Fibroblast of villous mesenchyme (primary cell): ENCODE results near the gene PLXDC2. TPM values are rescaled to one million over a fixed set of nuclear protein-coding genes. Genes with fewer than 3 reads are reported as not detected.
A peak's percentile ranks its signal among the peaks of the same experiment; 100 is the strongest.
"Not testable (repeated sequence)": the region's sequence is repeated elsewhere in the genome, so short reads cannot be mapped to it uniquely, and the experiment has no call there.

Experiments
- DNase-seq: peaks from one replicate; pipeline ENCODE4 v3.0.0-alpha.2; 2010; ENCODE audit warnings: low read depth
- H3K4me3 ChIP-seq: 2 replicates; pipeline ENCODE4 v1.5.1; 2011; ENCODE audit warnings: low read depth, mild to moderate bottlenecking, low read length
- total RNA-seq: library from RNA; depleted of rRNA; stranded (reverse); fragments of >200 nt; gene quantifications from 2 replicates; pipeline ENCODE4 v1.2.3, GENCODE V29; 2012
- TF ChIP-seq, protein P1 (sequence below): IDR thresholded peaks from 2 replicates; pipeline ENCODE4 v1.5.1; 2012; ENCODE audit warnings: low read depth, mild to moderate bottlenecking, low read length; ENCODE audit not compliant: insufficient read depth

Gene PLXDC2
- total RNA-seq, 1 donor: 19.0 TPM

- TF ChIP-seq, protein P1, sequence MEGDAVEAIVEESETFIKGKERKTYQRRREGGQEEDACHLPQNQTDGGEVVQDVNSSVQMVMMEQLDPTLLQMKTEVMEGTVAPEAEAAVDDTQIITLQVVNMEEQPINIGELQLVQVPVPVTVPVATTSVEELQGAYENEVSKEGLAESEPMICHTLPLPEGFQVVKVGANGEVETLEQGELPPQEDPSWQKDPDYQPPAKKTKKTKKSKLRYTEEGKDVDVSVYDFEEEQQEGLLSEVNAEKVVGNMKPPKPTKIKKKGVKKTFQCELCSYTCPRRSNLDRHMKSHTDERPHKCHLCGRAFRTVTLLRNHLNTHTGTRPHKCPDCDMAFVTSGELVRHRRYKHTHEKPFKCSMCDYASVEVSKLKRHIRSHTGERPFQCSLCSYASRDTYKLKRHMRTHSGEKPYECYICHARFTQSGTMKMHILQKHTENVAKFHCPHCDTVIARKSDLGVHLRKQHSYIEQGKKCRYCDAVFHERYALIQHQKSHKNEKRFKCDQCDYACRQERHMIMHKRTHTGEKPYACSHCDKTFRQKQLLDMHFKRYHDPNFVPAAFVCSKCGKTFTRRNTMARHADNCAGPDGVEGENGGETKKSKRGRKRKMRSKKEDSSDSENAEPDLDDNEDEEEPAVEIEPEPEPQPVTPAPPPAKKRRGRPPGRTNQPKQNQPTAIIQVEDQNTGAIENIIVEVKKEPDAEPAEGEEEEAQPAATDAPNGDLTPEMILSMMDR: no peak
- no peak for DNase-seq
- H3K4me3 ChIP-seq: no peak overlapping the region
Measured at GRCh38 chr10:20033476-20033875, 217.2 kb downstream of the PLXDC2 start.

GRCh38 chr10:20034732-20035131 lies 218.5 kb downstream of the PLXDC2 start:
- TF ChIP-seq, protein P1: no peak
- DNase-seq: no peak
- H3K4me3 ChIP-seq: no peak overlapping the region

DNA sequence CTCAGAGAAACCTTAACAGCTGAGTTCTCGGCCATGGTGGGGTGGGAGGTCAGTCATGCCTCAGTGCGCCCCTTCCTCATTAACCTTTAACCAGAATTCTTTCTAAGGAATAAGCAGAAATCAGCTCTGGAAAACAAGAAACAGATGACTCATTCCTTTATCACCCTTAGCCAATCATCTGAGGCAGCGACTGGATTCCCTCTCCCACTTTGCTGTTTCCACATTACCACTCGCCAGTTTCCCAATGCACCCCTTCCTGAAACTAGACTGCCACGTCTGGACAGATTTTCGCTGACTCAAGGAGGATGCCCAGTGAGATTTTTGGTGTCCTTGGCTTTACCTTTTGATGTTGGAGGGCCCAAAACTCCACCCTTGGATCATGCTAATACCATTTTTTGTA lies 223.8 kb downstream of the PLXDC2 start:
- DNase-seq: peak; percentile 22
- no peak overlapping the region for H3K4me3 ChIP-seq
- TF ChIP-seq, protein P1: no peak

- H3K4me3 ChIP-seq: no peak overlapping the region
- TF ChIP-seq, protein P1: no peak
- no peak for DNase-seq
Measured at GRCh38 chr10:20041931-20042330, 225.7 kb downstream of the PLXDC2 start.

GRCh38 chr10:20045100-20045499 lies 228.9 kb downstream of the PLXDC2 start:
- not testable (repeated sequence) for DNase-seq, H3K4me3 ChIP-seq

- no peak overlapping the region for H3K4me3 ChIP-seq
- TF ChIP-seq, protein P1: no peak
- DNase-seq: no peak
Measured at GRCh38 chr10:20048161-20048560, 231.9 kb downstream of the PLXDC2 start.

- DNase-seq: no peak
- H3K4me3 ChIP-seq: no peak overlapping the region
- TF ChIP-seq, protein P1: no peak
Measured at GRCh38 chr10:20058135-20058534, 241.9 kb downstream of the PLXDC2 start.
